Measurements from ENCODE around the gene STK38. TPM values are rescaled to one million over a fixed set of nuclear protein-coding genes. Genes with fewer than 3 reads are reported as not detected.

Gene STK38
- total RNA-seq, 1 donor from 2014 or later, result 27.8 TPM

- Histone ChIP-seq H3K4me1 (no peaks in the 10 kb centered on the region), H3K27me3 (no peaks in the 10 kb centered on the region), H3K36me3 (peaks cover 74% of the 10 kb centered on the region), H3K27ac (no peak overlapping the region), H3K4me3 (no peak overlapping the region), H3K9me3 (no peaks in the 10 kb centered on the region)
- intact Hi-C loops (cut with DNase I), result no loop called here
- no peak for TF ChIP-seq CTCF (IDR thresholded peaks at IDR 0.05)
- DNase-seq, result no peak
- ATAC-seq, result no peak
Measured at GRCh38 chr6:36516988-36517387, 30.3 kb downstream of the STK38 start.

GRCh38 chr6:36516559-36516958 lies 30.7 kb downstream of the STK38 start:
- Histone ChIP-seq H3K9me3 (no peaks in the 10 kb centered on the region), H3K36me3 (peaks cover 74% of the 10 kb centered on the region), H3K27ac (no peak overlapping the region), H3K4me3 (no peak overlapping the region), H3K27me3 (no peaks in the 10 kb centered on the region), H3K4me1 (no peaks in the 10 kb centered on the region)
- intact Hi-C loops (cut with DNase I), result no loop called here
- no peak for TF ChIP-seq CTCF (IDR thresholded peaks at IDR 0.05)
- DNase-seq (no peak), ATAC-seq (no peak)

GRCh38 chr6:36515844-36516243 lies 31.4 kb downstream of the STK38 start:
- H3K27ac ChIP-seq, result no peak overlapping the region
- DNase-seq (no peak), ATAC-seq (no peak)
- H3K36me3 ChIP-seq, result peaks cover 74% of the 10 kb centered on the region
- H3K9me3 ChIP-seq, result no peaks in the 10 kb centered on the region
- H3K27me3 ChIP-seq, result no peaks in the 10 kb centered on the region
- TF ChIP-seq CTCF (IDR thresholded peaks at IDR 0.05), result no peak
- intact Hi-C loops (cut with DNase I), result no loop called here
- no peak overlapping the region for H3K4me3 ChIP-seq
- no peaks in the 10 kb centered on the region for H3K4me1 ChIP-seq

- H3K27me3 ChIP-seq, result no peaks in the 10 kb centered on the region
- H3K9me3 ChIP-seq, result no peaks in the 10 kb centered on the region
- no peak for TF ChIP-seq CTCF (IDR thresholded peaks at IDR 0.05)
- peaks cover 65% of the 10 kb centered on the region for H3K36me3 ChIP-seq
- DNase-seq (no peak), ATAC-seq (no peak)
- H3K27ac ChIP-seq, result no peak overlapping the region
- intact Hi-C loops (cut with DNase I), result no loop called here
- H3K4me1 ChIP-seq, result no peaks in the 10 kb centered on the region
- no peak overlapping the region for H3K4me3 ChIP-seq
Measured at GRCh38 chr6:36514554-36515456, 32.5 kb downstream of the STK38 start.

- Histone ChIP-seq H3K27ac (no peak overlapping the region), H3K4me1 (no peaks in the 10 kb centered on the region), H3K4me3 (no peak overlapping the region), H3K36me3 (peaks cover 46% of the 10 kb centered on the region), H3K27me3 (no peaks in the 10 kb centered on the region), H3K9me3 (no peaks in the 10 kb centered on the region)
- intact Hi-C loops (cut with DNase I), result no loop called here
- DNase-seq, result no peak
- TF ChIP-seq CTCF (IDR thresholded peaks at IDR 0.05), result no peak
- peak; percentile 20 for ATAC-seq
Measured at GRCh38 chr6:36510365-36510764, 36.9 kb downstream of the STK38 start.
